H1 (cell line): ENCODE results near the gene ARAP2.

Source experiments
- BCL11A ChIP-seq, 2 experiments: IDR thresholded peaks; one replicate each; pipeline ENCODE4 v1.6.1; 2011; ENCODE audit warnings: low read depth in 2 of 2, low read length in 2 of 2, mild to moderate bottlenecking in 2 of 2
- CBX8 ChIP-seq: fragments of 300-800, 300-1000 bp; sonication (generic); IDR thresholded peaks from 2 replicates; pipeline ENCODE4 v1.7.1; 2016; ENCODE audit warnings: low read depth, low read length, borderline replicate concordance
- MAFK ChIP-seq: IDR thresholded peaks from 2 replicates; pipeline ENCODE4 v1.6.1; 2012; ENCODE audit warnings: low read depth, mild to moderate bottlenecking, improper control_type of control experiment, low read length
- POLR2A ChIP-seq, 2 experiments: IDR thresholded peaks; 1 replicate in 1 of 2; 2 replicates in 1 of 2; pipeline ENCODE4 v1.6.1; 2011; ENCODE audit warnings: low read depth in 2 of 2, low read length in 2 of 2, mild to moderate bottlenecking in 2 of 2; ENCODE audit errors: control extremely low read depth in 1 of 2
- RXRA ChIP-seq: IDR thresholded peaks from 2 replicates; pipeline ENCODE4 v1.6.1; 2011; ENCODE audit warnings: low read depth, mild to moderate bottlenecking, low read length, moderate library complexity; ENCODE audit not compliant: insufficient read depth
- SIN3A ChIP-seq, 2 experiments: IDR thresholded peaks in 1 of 2; conservative IDR thresholded peaks in 1 of 2; 2 replicates each; pipeline ENCODE4 v1.6.1; 2011 to 2012; ENCODE audit warnings: low read length in 2 of 2, improper control_type of control experiment in 1 of 2, low read depth in 1 of 2, mild to moderate bottlenecking in 1 of 2
- ZNF274 ChIP-seq: IDR thresholded peaks from 2 replicates; pipeline ENCODE4 v1.7.0; 2012; ENCODE audit warnings: low read length, borderline replicate concordance; ENCODE audit errors: extremely low read depth
- TF ChIP-seq, protein P1 (sequence below), 3 experiments: IDR thresholded peaks; 1 replicate in 2 of 3; 2 replicates in 1 of 3; pipeline versions ENCODE4 v1.5.1 to v1.6.1; 2011; ENCODE audit warnings: low read length in 3 of 3, mild to moderate bottlenecking in 3 of 3, inconsistent platforms in 2 of 3, low read depth in 1 of 3, moderate library complexity in 1 of 3; ENCODE audit not compliant: insufficient read depth in 1 of 3; ENCODE audit errors: control extremely low read depth in 1 of 3
- TF ChIP-seq, protein P2 (sequence below): IDR thresholded peaks from 2 replicates; pipeline ENCODE4 v1.6.1; 2011; ENCODE audit warnings: low read depth, mild to moderate bottlenecking, low read length; ENCODE audit not compliant: insufficient read depth
- TF ChIP-seq, protein P3 (sequence below): IDR thresholded peaks from 2 replicates; pipeline ENCODE4 v1.6.1; 2012; ENCODE audit warnings: inconsistent platforms

GRCh38 chr4:36264207-36264826 lies 20.0 kb upstream of the ARAP2 start:
- no peak for TF ChIP-seq RXRA
- TF ChIP-seq MAFK: no peak
- TF ChIP-seq, protein P1, sequence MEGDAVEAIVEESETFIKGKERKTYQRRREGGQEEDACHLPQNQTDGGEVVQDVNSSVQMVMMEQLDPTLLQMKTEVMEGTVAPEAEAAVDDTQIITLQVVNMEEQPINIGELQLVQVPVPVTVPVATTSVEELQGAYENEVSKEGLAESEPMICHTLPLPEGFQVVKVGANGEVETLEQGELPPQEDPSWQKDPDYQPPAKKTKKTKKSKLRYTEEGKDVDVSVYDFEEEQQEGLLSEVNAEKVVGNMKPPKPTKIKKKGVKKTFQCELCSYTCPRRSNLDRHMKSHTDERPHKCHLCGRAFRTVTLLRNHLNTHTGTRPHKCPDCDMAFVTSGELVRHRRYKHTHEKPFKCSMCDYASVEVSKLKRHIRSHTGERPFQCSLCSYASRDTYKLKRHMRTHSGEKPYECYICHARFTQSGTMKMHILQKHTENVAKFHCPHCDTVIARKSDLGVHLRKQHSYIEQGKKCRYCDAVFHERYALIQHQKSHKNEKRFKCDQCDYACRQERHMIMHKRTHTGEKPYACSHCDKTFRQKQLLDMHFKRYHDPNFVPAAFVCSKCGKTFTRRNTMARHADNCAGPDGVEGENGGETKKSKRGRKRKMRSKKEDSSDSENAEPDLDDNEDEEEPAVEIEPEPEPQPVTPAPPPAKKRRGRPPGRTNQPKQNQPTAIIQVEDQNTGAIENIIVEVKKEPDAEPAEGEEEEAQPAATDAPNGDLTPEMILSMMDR (IDR thresholded peaks at IDR 0.05; ENCODE audit: control extremely low read depth in 1 of 3, insufficient read depth in 1 of 3, low read depth in 1 of 3, low read length in 3 of 3): no peak
- TF ChIP-seq BCL11A (IDR thresholded peaks at IDR 0.05; ENCODE audit: low read depth in 2 of 2, low read length in 2 of 2): no peak
- TF ChIP-seq, protein P2, sequence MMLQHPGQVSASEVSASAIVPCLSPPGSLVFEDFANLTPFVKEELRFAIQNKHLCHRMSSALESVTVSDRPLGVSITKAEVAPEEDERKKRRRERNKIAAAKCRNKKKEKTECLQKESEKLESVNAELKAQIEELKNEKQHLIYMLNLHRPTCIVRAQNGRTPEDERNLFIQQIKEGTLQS: no peak
- TF ChIP-seq ZNF274: no peak
- TF ChIP-seq, protein P3, sequence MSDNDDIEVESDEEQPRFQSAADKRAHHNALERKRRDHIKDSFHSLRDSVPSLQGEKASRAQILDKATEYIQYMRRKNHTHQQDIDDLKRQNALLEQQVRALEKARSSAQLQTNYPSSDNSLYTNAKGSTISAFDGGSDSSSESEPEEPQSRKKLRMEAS: no peak
- TF ChIP-seq SIN3A (conservative IDR thresholded peaks at IDR 0.05 in 1 of 2, IDR thresholded peaks at IDR 0.05 in 1 of 2; ENCODE audit: low read depth in 1 of 2, low read length in 2 of 2): no peak
- TF ChIP-seq POLR2A (IDR thresholded peaks at IDR 0.05; ENCODE audit: control extremely low read depth in 1 of 2, low read depth in 2 of 2, low read length in 2 of 2): no peak
- no peak for TF ChIP-seq CBX8
